Aorta (tissue), 5 donors: ENCODE data around the gene CARM1. TPM values are rescaled to one million over a fixed set of nuclear protein-coding genes. Genes with fewer than 3 reads are reported as not detected.
"Not testable (repeated sequence)": the region's sequence is repeated elsewhere in the genome, so short reads cannot be mapped to it uniquely, and the experiment has no call there.

Source experiments
- ATAC-seq: fragments of 200-7000 bp; cut with Tn5 transposase; one replicate; pipeline ENCODE4 v1.9.1; 2022; ENCODE audit warnings: moderate library complexity; ENCODE audit not compliant: low FRiP score
- DNase-seq, 2 donors: peaks; one replicate each; pipeline ENCODE4 v3.0.0-alpha.2; 2020
- H3K27ac ChIP-seq, 2 donors: one replicate each; pipeline ENCODE4 v1.5.1; 2013; ENCODE audit warnings: low read length in 2 of 2, mild to moderate bottlenecking in 2 of 2, moderate library complexity in 2 of 2, control low read depth in 1 of 2, inconsistent platforms in 1 of 2, low read depth in 1 of 2
- H3K27me3 ChIP-seq, 2 donors: one replicate each; pipeline ENCODE4 v1.6.1; 2013; ENCODE audit warnings: control low read depth in 1 of 2, low read length in 1 of 2, mild to moderate bottlenecking in 1 of 2, moderate library complexity in 1 of 2; ENCODE audit not compliant: insufficient read depth in 2 of 2, control insufficient read depth in 1 of 2
- H3K36me3 ChIP-seq, 2 donors: one replicate each; pipeline ENCODE4 v1.6.1; 2013; ENCODE audit warnings: control low read depth in 1 of 2, low read length in 1 of 2, mild to moderate bottlenecking in 1 of 2; ENCODE audit not compliant: insufficient read depth in 2 of 2, control insufficient read depth in 1 of 2
- H3K4me1 ChIP-seq, 2 donors: one replicate each; pipeline ENCODE4 v1.6.1; 2013; ENCODE audit warnings: low read length in 2 of 2, control low read depth in 1 of 2, mild to moderate bottlenecking in 1 of 2, moderate library complexity in 1 of 2; ENCODE audit not compliant: insufficient read depth in 2 of 2, control insufficient read depth in 1 of 2
- H3K4me3 ChIP-seq, 2 donors: one replicate each; pipeline ENCODE4 v1.5.1; 2013; ENCODE audit warnings: low read length in 2 of 2, control low read depth in 1 of 2, mild to moderate bottlenecking in 1 of 2
- H3K9me3 ChIP-seq: one replicate; pipeline ENCODE4 v1.6.1; 2013; ENCODE audit warnings: mild to moderate bottlenecking, low read length; ENCODE audit not compliant: control insufficient read depth
- WGBS, 2 donors: extraction: QIAGEN DNeasy Blood & Tissue Kit; methylation state at CpG; one replicate each; pipeline ENCODE4 v1.1.7; 2013; 5-methylcytosine and 5-hydroxymethylcytosine counted together
- intact Hi-C, 2 donors: fragments of 100-400 bp; cut with DNase I; formaldehyde crosslinking; loops; one replicate each; pipeline versions ENCODE4 v1.14.2 to v1.15.0; 2022
- polyA plus RNA-seq, 2 donors: library from polyadenylated mRNA; stranded (reverse); fragments of 200-250 nt; gene quantifications; one replicate each; pipeline ENCODE4 v1.2.3, GENCODE V29; 2013
- total RNA-seq, 2 donors: library from RNA; stranded (reverse); fragmentation: NEBNext Ultra II Directional; extraction: Animal tissue kit (Norgen Biotek cat#: 25700); gene quantifications; one replicate each; pipeline ENCODE4 v1.2.1, GENCODE V29; 2021
- donor health status: healthy with polysubstance abuse.
- donor health status: Bipolar disorder and iron deficiency.
- donor health status: DM: no; HTN: no; CAD: no.
- donor health status: DM: no; HTN: no; CAD: no.
- donor health status: DM: yes; HTN: yes; CAD: no.

Gene CARM1
- total and polyA plus RNA-seq, 4 donors, result 11.5 to 41.4 (median 25.9) TPM

DNA sequence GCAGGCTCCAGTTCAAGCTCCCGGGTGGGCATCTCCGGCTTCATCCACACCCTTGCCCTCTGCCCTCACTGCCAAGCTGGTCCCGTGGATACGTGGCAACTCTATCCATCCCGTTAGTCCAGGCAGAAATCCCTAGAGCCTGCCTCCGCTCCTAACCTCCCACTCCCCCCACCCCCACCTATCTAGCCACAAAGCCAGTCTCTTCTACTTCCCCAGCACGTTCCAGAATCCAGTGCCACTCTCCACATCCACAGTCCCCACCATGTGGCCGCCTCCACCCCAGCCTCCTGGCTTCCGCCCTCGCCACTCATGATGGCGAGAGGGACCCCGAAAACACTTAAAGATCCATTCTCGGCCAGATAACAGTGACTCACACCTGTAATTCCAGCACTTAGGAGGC, 53.2 kb downstream of the CARM1 start:
- ATAC-seq, result no peak
- intact Hi-C loops, result loop anchor here in 1 of 2 donors (10.0 kb wide), 1 partner anchor 50 kb away; the partner anchor contains the start of gene CARM1
- 76 to 77% methylated on average over 13 of the region's 13 CpGs for WGBS, 2 donors
- H3K27me3 ChIP-seq, result no peaks in the 10 kb centered on the region
- no peak overlapping the region for H3K4me3 ChIP-seq
- H3K9me3 ChIP-seq, result no peaks in the 10 kb centered on the region
- DNase-seq, result no peak
- H3K36me3 ChIP-seq, result no peaks in the 10 kb centered on the region
- no peaks in the 10 kb centered on the region for H3K4me1 ChIP-seq
- no peak overlapping the region for H3K27ac ChIP-seq

GRCh38 chr19:10927730-10928562, 56.6 kb downstream of the CARM1 start:
- ATAC-seq, result peak; percentile 6
- Histone ChIP-seq H3K27ac (peak overlapping the region in 1 of 2 donors; percentile 55), H3K4me1 (no peaks in the 10 kb centered on the region), H3K4me3 (peak overlapping the region; percentile 18 to 84), H3K36me3 (no peaks in the 10 kb centered on the region), H3K9me3 (no peaks in the 10 kb centered on the region), H3K27me3 (no peaks in the 10 kb centered on the region)
- intact Hi-C loops, result loop anchor here (2.0 to 10.0 kb wide), 2 partner anchors 53 to 55 kb away; partner anchors contain the start of gene CARM1 (in 1 of the 2)
- WGBS, 2 donors, result 5% methylated on average over 47 of the region's 47 CpGs
- no peak for DNase-seq

GRCh38 chr19:10928563-10929401, 57.4 kb downstream of the CARM1 start, which contains the start of the genes TIMM29 and YIPF2:
TIMM29 (plus strand) TSS chr19:10928811; CDS start chr19:10928823, 12 bp downstream.
YIPF2 (minus strand) TSS chr19:10928639; CDS start chr19:10928410, 229 bp downstream.
- WGBS, 2 donors, result 0% methylated on average over 55 to 96 of the region's 96 CpGs
- H3K27me3 ChIP-seq, result no peaks in the 10 kb centered on the region
- H3K4me3 ChIP-seq, result peak within 1 kb of the TSS; percentile 67 to 84
- peak within 1 kb of the TSS in 1 of 2 donors; percentile 55 for H3K27ac ChIP-seq
- DNase-seq, result peak; percentile 98
- intact Hi-C loops, result loop anchor here (2.0 to 10.0 kb wide), 2 partner anchors 54 to 56 kb away; partner anchors contain the start of gene CARM1 (in 1 of the 2)
- no peaks in the 10 kb centered on the region for H3K36me3 ChIP-seq
- peak; percentile 95 for ATAC-seq
- H3K9me3 ChIP-seq, result no peaks in the 10 kb centered on the region
- no peaks in the 10 kb centered on the region for H3K4me1 ChIP-seq

DNA sequence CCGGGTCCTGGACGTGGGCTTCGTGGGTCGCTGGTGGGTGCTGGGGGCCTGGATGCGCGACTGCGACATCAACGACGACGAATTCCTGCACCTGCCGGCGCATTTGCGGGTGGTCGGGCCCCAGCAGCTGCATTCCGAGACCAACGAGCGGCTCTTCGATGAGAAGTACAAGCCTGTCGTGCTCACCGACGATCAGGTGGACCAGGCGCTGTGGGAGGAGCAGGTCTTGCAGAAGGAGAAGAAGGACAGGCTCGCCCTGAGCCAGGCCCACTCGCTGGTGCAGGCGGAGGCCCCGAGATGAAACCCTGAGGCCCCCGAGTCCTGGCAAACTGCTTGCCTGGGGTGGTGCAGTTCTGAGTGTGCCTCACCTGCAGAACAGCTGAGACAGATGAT, 58.0 kb downstream of the CARM1 start:
- Histone ChIP-seq H3K4me1 (no peaks in the 10 kb centered on the region), H3K27ac (peak overlapping the region in 1 of 2 donors; percentile 19), H3K9me3 (no peaks in the 10 kb centered on the region), H3K36me3 (no peaks in the 10 kb centered on the region), H3K27me3 (no peaks in the 10 kb centered on the region), H3K4me3 (peak overlapping the region; percentile 67 to 75)
- intact Hi-C loops, result loop anchor here (2.0 to 10.0 kb wide), 2 partner anchors 55 to 57 kb away; partner anchors contain the start of gene CARM1 (in 1 of the 2)
- no peak for ATAC-seq
- 7 to 9% methylated on average over 27 of the region's 27 CpGs for WGBS, 2 donors
- DNase-seq, result no peak

- Histone ChIP-seq H3K4me3 (no peak overlapping the region), H3K27ac (no peak overlapping the region), H3K4me1 (no peaks in the 10 kb centered on the region), H3K9me3 (no peaks in the 10 kb centered on the region), H3K36me3 (no peaks in the 10 kb centered on the region), H3K27me3 (no peaks in the 10 kb centered on the region)
- DNase-seq, result no peak
- intact Hi-C loops, result loop anchor here in 1 of 2 donors (5.0 to 10.0 kb wide), 2 partner anchors 42 to 189 kb away; no protein-coding TSS in a partner anchor
- WGBS, 2 donors, result 92 to 94% methylated on average over 9 of the region's 9 CpGs
- ATAC-seq, result no peak
Observed at GRCh38 chr19:10935371-10936059, 64.2 kb downstream of the CARM1 start.

DNA sequence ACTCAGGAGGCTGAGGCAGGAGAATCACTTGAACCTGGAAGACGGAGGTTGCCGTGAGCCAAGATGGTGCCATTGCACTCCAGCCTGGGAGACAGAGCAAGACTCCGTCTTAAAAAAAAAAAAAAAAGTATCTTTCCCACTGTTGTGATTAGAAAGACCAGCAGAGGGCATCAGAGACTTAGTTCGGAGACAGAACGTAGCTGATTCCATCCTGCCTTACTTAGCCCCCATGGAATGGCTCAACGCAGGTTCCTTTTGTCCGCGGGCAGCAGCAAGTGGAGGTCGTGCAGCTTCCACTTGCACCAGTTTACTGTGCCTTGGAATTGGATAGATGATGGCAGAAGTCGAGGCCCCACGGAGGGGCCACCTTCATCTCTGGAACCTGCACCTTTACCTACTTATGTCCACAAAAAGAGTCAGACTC, 65.3 kb downstream of the CARM1 start:
- intact Hi-C loops, result loop anchor here in 1 of 2 donors (5.0 to 10.0 kb wide), 2 partner anchors 41 to 188 kb away; no protein-coding TSS in a partner anchor
- Histone ChIP-seq H3K4me3 (no peak overlapping the region), H3K9me3 (no peaks in the 10 kb centered on the region), H3K4me1 (no peaks in the 10 kb centered on the region), H3K27me3 (no peaks in the 10 kb centered on the region), H3K27ac (no peak overlapping the region), H3K36me3 (no peaks in the 10 kb centered on the region)
- 2 to 4% methylated on average over 11 of the region's 11 CpGs for WGBS, 2 donors
- DNase-seq (no peak), ATAC-seq (peak; percentile 73)

DNA sequence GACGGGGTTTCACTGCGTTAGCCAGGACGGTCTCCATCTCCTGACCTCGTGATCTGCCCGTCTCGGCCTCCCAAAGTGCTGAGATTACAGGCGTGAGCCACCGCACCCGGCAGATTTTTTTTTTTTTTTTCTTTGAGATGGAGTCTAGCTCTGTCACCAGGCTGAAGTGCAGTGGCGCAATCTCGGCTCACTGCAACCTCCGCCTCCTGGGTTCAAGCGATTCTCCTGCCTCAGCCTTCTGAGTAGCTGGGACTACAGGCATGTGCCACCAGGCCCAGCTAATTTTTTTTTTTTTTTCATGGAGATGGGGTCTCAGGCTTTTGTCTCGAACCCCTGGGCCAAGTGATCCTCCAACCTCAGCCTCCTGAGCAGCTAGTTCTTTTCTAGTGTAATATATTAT, 70.3 kb downstream of the CARM1 start:
- not testable (repeated sequence) for ATAC-seq, H3K4me3 ChIP-seq, H3K27me3 ChIP-seq, H3K36me3 ChIP-seq, DNase-seq, H3K4me1 ChIP-seq, H3K9me3 ChIP-seq, H3K27ac ChIP-seq
- WGBS, 2 donors, result 74 to 84% methylated on average over 14 of the region's 14 CpGs
- intact Hi-C loops, result loop anchor here in 1 of 2 donors (5.0 kb wide), 1 partner anchor 91 kb away; no protein-coding TSS in a partner anchor

- not testable (repeated sequence) for ATAC-seq, H3K4me1 ChIP-seq, H3K27ac ChIP-seq, DNase-seq, H3K36me3 ChIP-seq, H3K9me3 ChIP-seq, H3K4me3 ChIP-seq, H3K27me3 ChIP-seq
- 76 to 81% methylated on average over 4 of the region's 4 CpGs for WGBS, 2 donors
- intact Hi-C loops, result loop anchor here in 1 of 2 donors (5.0 kb wide), 1 partner anchor 89 kb away; no protein-coding TSS in a partner anchor
Observed at GRCh38 chr19:10943412-10943811, 72.1 kb downstream of the CARM1 start.
